ENCODE data around the gene RPS25.
"Not testable (repeated sequence)": the region's sequence is repeated elsewhere in the genome, so short reads cannot be mapped to it uniquely, and the experiment has no call there.

The RPS25 gene

GRCh38 chr11:118996926-118997626 lies 21.1 kb downstream of the RPS25 start:
- no peak for DNase-seq (ENCODE audit: low read depth)
- peak overlapping the region; percentile 66 for H3K4me3 ChIP-seq (ENCODE audit: low read depth, low read length)
- in situ Hi-C loops (cut with HindIII; ENCODE audit: low sequenced_read_pairs), result no loop called here
- TF ChIP-seq CTCF (IDR thresholded peaks at IDR 0.05; ENCODE audit: low read depth, low read length, missing control alignments), result peak; percentile 27

GRCh38 chr11:118991486-118992038 lies 26.6 kb downstream of the RPS25 start:
- in situ Hi-C loops (cut with HindIII; ENCODE audit: low sequenced_read_pairs); DNase-seq (ENCODE audit: low read depth); H3K4me3 ChIP-seq (ENCODE audit: low read depth, low read length): not testable (repeated sequence)

GRCh38 chr11:118988280-118988679 lies 29.9 kb downstream of the RPS25 start:
- TF ChIP-seq CTCF (IDR thresholded peaks at IDR 0.05; ENCODE audit: low read depth, low read length, missing control alignments), result no peak
- in situ Hi-C loops (cut with HindIII; ENCODE audit: low sequenced_read_pairs), result no loop called here
- no peak overlapping the region for H3K4me3 ChIP-seq (ENCODE audit: low read depth, low read length)
- DNase-seq (ENCODE audit: low read depth), result no peak

GRCh38 chr11:118984825-118985224 lies 33.3 kb downstream of the RPS25 start:
- TF ChIP-seq CTCF (IDR thresholded peaks at IDR 0.05; ENCODE audit: low read depth, low read length, missing control alignments), result no peak
- in situ Hi-C loops (cut with HindIII; ENCODE audit: low sequenced_read_pairs), result no loop called here
- DNase-seq (ENCODE audit: low read depth), result no peak
- H3K4me3 ChIP-seq (ENCODE audit: low read depth, low read length), result no peak overlapping the region

- in situ Hi-C loops (cut with HindIII; ENCODE audit: low sequenced_read_pairs); H3K4me3 ChIP-seq (ENCODE audit: low read depth, low read length): not testable (repeated sequence)
These were observed 33.8 kb downstream of the RPS25 start for GRCh38 chr11:118984337-118984736.

GRCh38 chr11:118980191-118980881 lies 37.8 kb downstream of the RPS25 start:
- no peak for DNase-seq (ENCODE audit: low read depth)
- in situ Hi-C loops (cut with HindIII; ENCODE audit: low sequenced_read_pairs), result no loop called here

More at GRCh38 chr11:118984337-118984736, 33.8 kb downstream of the RPS25 start:
- DNase-seq (ENCODE audit: low read depth), result not testable (repeated sequence)

GRCh38 chr11:118979434-118979833 lies 38.7 kb downstream of the RPS25 start:
- in situ Hi-C loops (cut with HindIII; ENCODE audit: low sequenced_read_pairs), result no loop called here
- H3K4me3 ChIP-seq (ENCODE audit: low read depth, low read length), result no peak overlapping the region
- no peak for DNase-seq (ENCODE audit: low read depth)
- no peak for TF ChIP-seq CTCF (IDR thresholded peaks at IDR 0.05; ENCODE audit: low read depth, low read length, missing control alignments)

More at GRCh38 chr11:118980191-118980881, 37.8 kb downstream of the RPS25 start:
- H3K4me3 ChIP-seq (ENCODE audit: low read depth, low read length), result no peak overlapping the region
- no peak for TF ChIP-seq CTCF (IDR thresholded peaks at IDR 0.05; ENCODE audit: low read depth, low read length, missing control alignments)
